ENCODE results near the gene UTP4. TPM values are rescaled to one million over a fixed set of nuclear protein-coding genes. Genes with fewer than 3 reads are reported as not detected.

UTP4 gene
- polyA plus RNA-seq, 1 experiment: 60.7 TPM

- no peak for TF ChIP-seq CTCF (IDR thresholded peaks at IDR 0.05; ENCODE audit: insufficient read depth, low read depth, low read length)
- no peaks in the 10 kb centered on the region for H3K27me3 ChIP-seq (ENCODE audit: control insufficient read depth, insufficient read depth, low read length)
- POLR2A ChIA-PET: no interaction called here
- CTCF ChIA-PET: interaction anchor here (0.7 to 1.5 kb wide), 2 partner anchors 38 to 192 kb away, joined by 3 read pairs; no protein-coding TSS in a partner anchor
- no peak overlapping the region for H3K4me3 ChIP-seq (ENCODE audit: low read depth, low read length)
- DNase-seq (ENCODE audit: low read depth): no peak
- H3K36me3 ChIP-seq (ENCODE audit: control insufficient read depth, insufficient read depth, low read length): no peaks in the 10 kb centered on the region
These were observed 37.3 kb upstream of the UTP4 start for GRCh38 chr16:69095193-69095592.

- no peaks in the 10 kb centered on the region for H3K36me3 ChIP-seq (ENCODE audit: control insufficient read depth, insufficient read depth, low read length)
- DNase-seq (ENCODE audit: low read depth): no peak
- H3K4me3 ChIP-seq (ENCODE audit: low read depth, low read length): no peak overlapping the region
- CTCF ChIA-PET: interaction anchor here (1.0 to 1.4 kb wide), 2 partner anchors 12 to 27 kb away, joined by 3 to 4 read pairs; no protein-coding TSS in a partner anchor
- TF ChIP-seq CTCF (IDR thresholded peaks at IDR 0.05; ENCODE audit: insufficient read depth, low read depth, low read length): no peak
- no peaks in the 10 kb centered on the region for H3K27me3 ChIP-seq (ENCODE audit: control insufficient read depth, insufficient read depth, low read length)
- POLR2A ChIA-PET: no interaction called here
These were observed 32.3 kb upstream of the UTP4 start for GRCh38 chr16:69100071-69100691.

DNA sequence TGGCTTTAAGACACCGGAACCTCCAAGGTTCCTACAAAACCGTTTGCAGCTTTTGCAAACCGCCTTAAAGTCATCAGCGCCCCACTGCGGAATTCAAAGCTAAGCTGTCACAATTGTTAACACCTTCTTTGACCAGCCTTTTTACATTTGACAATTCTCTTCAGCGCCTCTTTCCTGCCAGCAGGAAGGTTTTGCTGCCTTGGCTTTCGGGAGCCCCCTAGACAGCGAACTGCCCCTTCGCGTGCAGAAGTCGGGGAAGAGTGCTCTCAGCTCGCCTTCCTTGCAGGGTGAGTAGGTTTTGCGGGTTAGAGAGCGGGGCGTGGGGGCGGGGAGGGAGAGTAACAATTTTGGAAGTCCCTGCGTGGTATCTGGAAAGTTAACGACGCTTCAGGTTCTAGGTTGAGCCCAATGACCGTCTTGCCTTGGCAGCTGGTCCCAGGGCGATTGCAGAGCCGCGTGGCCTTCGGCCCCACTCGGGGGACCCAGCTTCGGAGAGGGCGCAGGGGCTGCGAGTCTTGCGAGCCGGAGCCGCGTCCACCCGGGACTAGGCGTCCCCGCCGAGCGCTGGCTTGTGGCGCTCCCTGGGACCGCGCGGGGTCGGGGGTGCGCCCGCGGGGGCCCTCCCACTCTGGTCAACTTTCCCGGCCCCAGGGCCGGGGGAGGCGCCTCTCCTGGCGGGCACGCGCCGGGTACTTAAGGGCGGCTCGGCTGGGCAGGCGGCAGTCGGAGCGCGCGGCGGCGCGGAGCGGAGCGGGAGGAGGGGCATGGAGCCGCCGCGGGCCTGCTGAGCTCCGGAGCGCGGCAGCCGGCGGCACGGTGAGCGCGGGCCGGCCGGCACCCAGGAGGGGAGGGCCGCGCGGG, 26.7 kb upstream of the UTP4 start, which contains the start of gene HAS3:
Gene HAS3, plus strand, starts transcription at position 153 of the 861 bp plus-strand sequence. CDS start 3,743 bp downstream, outside the sequence.
- no peaks in the 10 kb centered on the region for H3K36me3 ChIP-seq (ENCODE audit: control insufficient read depth, insufficient read depth, low read length)
- H3K27me3 ChIP-seq (ENCODE audit: control insufficient read depth, insufficient read depth, low read length): peaks cover 2% of the 10 kb centered on the region; the same call in 1 of the 2 replicates
- ChIA-PET POLR2A (interaction anchor here (0.6 kb wide), 1 partner anchor 308 kb away, joined by 3 read pairs; no protein-coding TSS in a partner anchor), CTCF (interaction anchor here (0.7 to 1.9 kb wide), 5 partner anchors 8 to 258 kb away, joined by 3 to 6 read pairs (median 4); no protein-coding TSS in a partner anchor)
- no peak for TF ChIP-seq CTCF (IDR thresholded peaks at IDR 0.05; ENCODE audit: insufficient read depth, low read depth, low read length)
- no peak for DNase-seq (ENCODE audit: low read depth)
- peak within 1 kb of the TSS; percentile 48 for H3K4me3 ChIP-seq (ENCODE audit: low read depth, low read length)

DNA sequence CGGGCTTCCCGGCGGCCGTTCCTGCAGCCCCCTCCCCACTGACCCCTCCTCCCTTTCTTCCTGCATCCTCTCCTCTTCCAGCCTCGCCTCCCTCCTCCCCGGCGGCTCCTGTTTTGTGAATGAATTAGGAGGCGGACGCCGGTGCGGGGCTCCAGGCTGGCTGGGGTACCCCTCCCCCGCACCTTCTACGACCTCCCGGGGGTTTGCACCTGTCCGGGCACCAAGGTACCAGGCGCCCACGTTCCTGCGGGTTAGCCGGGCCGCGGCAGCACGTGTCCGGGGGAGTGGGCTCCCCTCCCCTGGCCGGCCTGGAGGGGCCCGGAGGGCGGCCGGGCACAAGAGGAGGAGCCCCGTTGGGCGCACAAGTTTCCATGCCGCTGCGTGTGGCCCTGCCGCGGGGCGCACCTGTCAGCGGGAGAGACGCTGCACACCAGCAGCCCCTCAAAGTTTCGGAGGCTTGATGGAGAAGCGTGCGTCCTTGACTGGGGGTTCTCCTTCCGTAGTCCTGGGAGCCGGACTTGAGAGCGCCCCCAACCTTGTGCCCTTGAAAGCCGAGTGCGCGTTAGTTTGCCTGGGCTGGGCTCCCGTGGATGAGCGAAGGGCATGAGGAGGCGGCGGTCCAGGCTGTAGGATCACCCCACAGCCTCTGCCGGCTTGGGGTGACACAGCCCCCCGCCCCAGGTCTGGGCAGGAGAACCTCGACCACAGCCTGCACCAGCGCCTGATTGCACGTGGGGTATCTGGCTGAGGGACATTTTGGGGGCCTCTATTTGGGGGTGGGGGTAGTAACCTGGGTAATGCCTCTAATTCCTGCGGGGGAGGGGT, 25.7 kb upstream of the UTP4 start:
- ChIA-PET CTCF (interaction anchor here (1.5 to 1.9 kb wide), 2 partner anchors 7 to 18 kb away, joined by 6 read pairs; no protein-coding TSS in a partner anchor), POLR2A (no interaction called here)
- Histone ChIP-seq H3K27me3 (ENCODE audit: control insufficient read depth, insufficient read depth, low read length) (peaks cover 2% of the 10 kb centered on the region; the same call in 1 of the 2 replicates), H3K36me3 (ENCODE audit: control insufficient read depth, insufficient read depth, low read length) (peaks cover 1% of the 10 kb centered on the region; the same call in 1 of the 2 replicates), H3K4me3 (ENCODE audit: low read depth, low read length) (peak overlapping the region; percentile 48)
- TF ChIP-seq CTCF (IDR thresholded peaks at IDR 0.05; ENCODE audit: insufficient read depth, low read depth, low read length): no peak
- no peak for DNase-seq (ENCODE audit: low read depth)

All from BJ (cell line).